ENCODE data around the gene USP44. TPM values are rescaled to one million over a fixed set of nuclear protein-coding genes. Genes with fewer than 3 reads are reported as not detected.

The USP44 gene
- total and polyA plus RNA-seq, 2 of the 13 experiments (the other 11 are each of a cell fraction or from before 2014, with no cell fraction given): 0.05 to 0.07 TPM

GRCh38 chr12:95505039-95505438, 46.2 kb downstream of the USP44 start:
- no TSS peak for BruUV-seq (replicated peaks)
- TF ChIP-seq GTF3A (CRISPR knock-in tag; conservative IDR thresholded peaks at IDR 0.05) (no peak), MTA3 (CRISPR knock-in tag; IDR thresholded peaks at IDR 0.05) (no peak), USF2 (IDR thresholded peaks at IDR 0.05; ENCODE audit: low read depth, low read length) (no peak), USF2 (CRISPR knock-in tag; IDR thresholded peaks at IDR 0.05; ENCODE audit: borderline replicate concordance) (no peak), BORCS8-MEF2B (CRISPR knock-in tag; IDR thresholded peaks at IDR 0.05) (no peak), ETV5 (CRISPR knock-in tag; IDR thresholded peaks at IDR 0.05; ENCODE audit: borderline replicate concordance) (no peak), RFXANK (CRISPR knock-in tag; IDR thresholded peaks at IDR 0.05) (no peak), ZNF674 (CRISPR knock-in tag; IDR thresholded peaks at IDR 0.05; ENCODE audit: low read depth) (no peak), ZNF850 (CRISPR knock-in tag; conservative IDR thresholded peaks at IDR 0.05) (no peak)
- CTCF ChIA-PET (ENCODE audit: low intra/inter-chr PET ratio, low total read pairs): no interaction called here
- no peak overlapping the region for H3K27ac ChIP-seq (ENCODE audit: extremely low read length, insufficient read depth, low read length)
- H3K9me3 ChIP-seq (ENCODE audit: low read length): no peaks in the 10 kb centered on the region
- no peak for DNase-seq (ENCODE audit: low spot score)
- H3K4me3 ChIP-seq (replicated peaks in 1 of 3; ENCODE audit: insufficient read depth in 1 of 3, low read depth in 2 of 3, low read length in 3 of 3): no peak overlapping the region
- POLR2A ChIA-PET: no interaction called here
- H3K4me1 ChIP-seq (ENCODE audit: insufficient read depth, low read length): peaks cover 9% of the 10 kb centered on the region
- no peak overlapping the region for H3K9ac ChIP-seq (ENCODE audit: insufficient read depth, low read depth, low read length)
- H3K79me2 ChIP-seq (ENCODE audit: insufficient read depth, low read length): peaks cover 4% of the 10 kb centered on the region
- no peak for ATAC-seq
- no peak for FAIRE-seq
- intact Hi-C loops (cut with micrococcal nuclease; ENCODE audit: unreplicated experiment) (no loop called here), in situ Hi-C loops (cut with HindIII; ENCODE audit: extremely low pct_ligation_motif_present, low pct_unique_long_range_greater_than_20kb) (no loop called here)
- no peak overlapping the region for H2AFZ ChIP-seq (ENCODE audit: low read length)
- H4K20me1 ChIP-seq (ENCODE audit: insufficient read depth, low read length): no peaks in the 10 kb centered on the region
- H3K27me3 ChIP-seq (ENCODE audit: control insufficient read depth in 1 of 2, insufficient read depth in 2 of 2, low read length in 2 of 2): no peaks in the 10 kb centered on the region
- 96% methylated on average over 5 of the region's 5 CpGs for WGBS (ENCODE audit: low lambda C conversion rate)
- H3K36me3 ChIP-seq (replicated peaks in 1 of 2; ENCODE audit: control insufficient read depth in 1 of 2, insufficient read depth in 2 of 2, low read length in 2 of 2): peaks cover 21 to 60% of the 10 kb centered on the region in 2 experiments
- no peak overlapping the region for H3K4me2 ChIP-seq (ENCODE audit: low read depth, low read length)

Measured in HepG2 (cell line).